ENCODE measurements around the gene CORO6. TPM values are rescaled to one million over a fixed set of nuclear protein-coding genes. Genes with fewer than 3 reads are reported as not detected.

The CORO6 gene
- polyA plus RNA-seq, 1 donor (not counting 4 experiments of a cell fraction or from before 2014, with no cell fraction given) = 20.5 TPM

DNA sequence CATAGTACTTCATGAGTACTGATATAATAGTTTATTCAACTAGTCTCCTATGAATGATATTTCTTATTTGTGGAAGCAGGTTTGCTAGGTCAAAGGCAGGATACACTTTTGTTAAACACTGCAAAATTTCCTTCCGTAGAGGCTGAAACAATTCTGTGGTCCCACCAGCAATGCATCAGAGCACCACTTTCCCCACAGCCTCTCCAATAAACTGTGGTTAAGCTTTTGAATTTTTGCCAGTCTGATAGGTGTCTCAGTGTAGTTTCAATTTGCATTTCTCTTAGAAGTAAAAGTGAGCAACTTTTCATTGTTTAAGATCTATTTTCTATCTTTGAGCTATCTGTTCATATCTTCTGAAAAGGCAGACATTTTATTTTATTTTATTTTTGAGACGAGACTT lies 36.4 kb upstream of the CORO6 start:
- H3K4me1 ChIP-seq (ENCODE audit: control insufficient read depth, extremely low read depth, insufficient read depth, low read length) = no peaks in the 10 kb centered on the region
- no peak overlapping the region for H3K27ac ChIP-seq (ENCODE audit: control insufficient read depth, insufficient read depth, low read length)
- H3K79me2 ChIP-seq (ENCODE audit: control insufficient read depth, insufficient read depth, low read length) = no peaks in the 10 kb centered on the region
- H3K9me1 ChIP-seq (ENCODE audit: control insufficient read depth, extremely low read depth, insufficient read depth, low read length) = no peaks in the 10 kb centered on the region
- H3K27me3 ChIP-seq (ENCODE audit: control insufficient read depth, extremely low read depth, insufficient read depth, low read length) = no peaks in the 10 kb centered on the region
- no peak overlapping the region for H3K4me3 ChIP-seq (ENCODE audit: control insufficient read depth in 2 of 3, extremely low read depth in 1 of 3, insufficient read depth in 2 of 3, low read depth in 1 of 3, low read length in 3 of 3)
- TF ChIP-seq, protein P1, sequence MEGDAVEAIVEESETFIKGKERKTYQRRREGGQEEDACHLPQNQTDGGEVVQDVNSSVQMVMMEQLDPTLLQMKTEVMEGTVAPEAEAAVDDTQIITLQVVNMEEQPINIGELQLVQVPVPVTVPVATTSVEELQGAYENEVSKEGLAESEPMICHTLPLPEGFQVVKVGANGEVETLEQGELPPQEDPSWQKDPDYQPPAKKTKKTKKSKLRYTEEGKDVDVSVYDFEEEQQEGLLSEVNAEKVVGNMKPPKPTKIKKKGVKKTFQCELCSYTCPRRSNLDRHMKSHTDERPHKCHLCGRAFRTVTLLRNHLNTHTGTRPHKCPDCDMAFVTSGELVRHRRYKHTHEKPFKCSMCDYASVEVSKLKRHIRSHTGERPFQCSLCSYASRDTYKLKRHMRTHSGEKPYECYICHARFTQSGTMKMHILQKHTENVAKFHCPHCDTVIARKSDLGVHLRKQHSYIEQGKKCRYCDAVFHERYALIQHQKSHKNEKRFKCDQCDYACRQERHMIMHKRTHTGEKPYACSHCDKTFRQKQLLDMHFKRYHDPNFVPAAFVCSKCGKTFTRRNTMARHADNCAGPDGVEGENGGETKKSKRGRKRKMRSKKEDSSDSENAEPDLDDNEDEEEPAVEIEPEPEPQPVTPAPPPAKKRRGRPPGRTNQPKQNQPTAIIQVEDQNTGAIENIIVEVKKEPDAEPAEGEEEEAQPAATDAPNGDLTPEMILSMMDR (optimal IDR thresholded peaks at IDR 0.05 in 1 of 3, IDR thresholded peaks at IDR 0.05 in 1 of 3, conservative IDR thresholded peaks at IDR 0.05 in 1 of 3; ENCODE audit: extremely low read depth in 1 of 3, insufficient read depth in 2 of 3, low read length in 3 of 3) = no peak
- TF ChIP-seq EZH2 (IDR thresholded peaks at IDR 0.05; ENCODE audit: low read length) = no peak
- DNase-seq (ENCODE audit: low read depth, low spot score) = no peak
- H3K4me2 ChIP-seq (ENCODE audit: control insufficient read depth, extremely low read depth, insufficient read depth, low read depth, low read length) = no peak overlapping the region
- no peak for FAIRE-seq
- no peak overlapping the region for H2AFZ ChIP-seq (ENCODE audit: control insufficient read depth, low read length)
- H3K9me3 ChIP-seq (ENCODE audit: control insufficient read depth, low read depth, low read length) = no peaks in the 10 kb centered on the region
- dilution Hi-C loops (cut with MboI; ENCODE audit: extremely low pct_ligation_motif_present, low sequenced_read_pairs) = no loop called here
- H3K36me3 ChIP-seq (ENCODE audit: control insufficient read depth in 2 of 2, extremely low read depth in 1 of 2, insufficient read depth in 2 of 2, low read length in 2 of 2) = peaks cover 0 to 2% of the 10 kb centered on the region in 2 experiments
- H3K9ac ChIP-seq (ENCODE audit: control insufficient read depth, extremely low read depth, insufficient read depth, low read length) = no peak overlapping the region
- no peaks in the 10 kb centered on the region for H4K20me1 ChIP-seq (ENCODE audit: control insufficient read depth, extremely low read depth, insufficient read depth, low read length)

DNA sequence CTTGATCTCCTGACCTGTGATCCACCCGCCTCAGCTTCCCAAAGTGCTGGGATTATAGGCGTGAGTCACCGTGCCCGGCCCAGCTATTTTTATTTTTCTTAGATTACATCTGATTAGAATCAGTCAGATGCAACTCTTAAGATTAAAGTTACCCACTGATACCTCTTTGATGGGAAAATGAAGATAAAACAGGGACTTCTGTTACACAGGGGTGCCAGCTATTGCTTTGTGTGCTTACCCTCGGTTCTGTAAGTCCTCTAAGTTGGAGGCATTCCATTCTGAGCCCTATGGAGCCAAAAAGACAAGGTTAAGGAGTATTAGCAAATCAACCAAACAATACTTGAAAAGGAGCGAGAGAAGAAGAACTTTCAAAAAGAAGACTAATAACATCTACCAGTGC lies 32.6 kb upstream of the CORO6 start:
- H3K27me3 ChIP-seq (ENCODE audit: control insufficient read depth, extremely low read depth, insufficient read depth, low read length) = no peaks in the 10 kb centered on the region
- dilution Hi-C loops (cut with MboI; ENCODE audit: extremely low pct_ligation_motif_present, low sequenced_read_pairs) = no loop called here

More for the DNA sequence above, 32.6 kb upstream of the CORO6 start:
- no peak for FAIRE-seq
- H3K4me1 ChIP-seq (ENCODE audit: control insufficient read depth, extremely low read depth, insufficient read depth, low read length) = no peaks in the 10 kb centered on the region
- no peak overlapping the region for H3K4me3 ChIP-seq (ENCODE audit: control insufficient read depth in 2 of 3, extremely low read depth in 1 of 3, insufficient read depth in 2 of 3, low read depth in 1 of 3, low read length in 3 of 3)
- no peaks in the 10 kb centered on the region for H3K9me1 ChIP-seq (ENCODE audit: control insufficient read depth, extremely low read depth, insufficient read depth, low read length)
- no peak overlapping the region for H3K27ac ChIP-seq (ENCODE audit: control insufficient read depth, insufficient read depth, low read length)
- peaks cover 0 to 3% of the 10 kb centered on the region in 2 experiments for H3K36me3 ChIP-seq (ENCODE audit: control insufficient read depth in 2 of 2, extremely low read depth in 1 of 2, insufficient read depth in 2 of 2, low read length in 2 of 2)
- H3K79me2 ChIP-seq (ENCODE audit: control insufficient read depth, insufficient read depth, low read length) = no peaks in the 10 kb centered on the region
- H4K20me1 ChIP-seq (ENCODE audit: control insufficient read depth, extremely low read depth, insufficient read depth, low read length) = no peaks in the 10 kb centered on the region
- no peak overlapping the region for H3K4me2 ChIP-seq (ENCODE audit: control insufficient read depth, extremely low read depth, insufficient read depth, low read depth, low read length)
- H2AFZ ChIP-seq (ENCODE audit: control insufficient read depth, low read length) = no peak overlapping the region
- no peaks in the 10 kb centered on the region for H3K9me3 ChIP-seq (ENCODE audit: control insufficient read depth, low read depth, low read length)
- TF ChIP-seq EZH2 (IDR thresholded peaks at IDR 0.05; ENCODE audit: low read length) = no peak
- TF ChIP-seq, protein P1 (optimal IDR thresholded peaks at IDR 0.05 in 1 of 3, IDR thresholded peaks at IDR 0.05 in 1 of 3, conservative IDR thresholded peaks at IDR 0.05 in 1 of 3; ENCODE audit: extremely low read depth in 1 of 3, insufficient read depth in 2 of 3, low read length in 3 of 3) = no peak
- DNase-seq (ENCODE audit: low read depth, low spot score) = no peak
- H3K9ac ChIP-seq (ENCODE audit: control insufficient read depth, extremely low read depth, insufficient read depth, low read length) = no peak overlapping the region

Measured in keratinocyte (primary cell).